IMR-90 (cell line): ENCODE measurements around the gene TDRKH. TPM values are rescaled to one million over a fixed set of nuclear protein-coding genes. Genes with fewer than 3 reads are reported as not detected.

ENCODE experiments used
- ATAC-seq: fragments of 200-7000 bp; cut with Tn5 transposase; 2 replicates; pipeline ENCODE4 v1.9.1; 2020; ENCODE audit warnings: low read depth, mild to moderate bottlenecking, moderate library complexity
- BruUV-seq: library from RNA; stranded (reverse); fragments of 400-500 nt; replicated peaks from 2 replicates; lab custom pipeline; 2021; lab: Mats Ljungman, UMichigan
- CTCF ChIA-PET: fragments of 300-600 bp; formaldehyde crosslinking; extraction: SDS; loops from one replicate; lab custom pipeline; 2021; ENCODE audit warnings: antibody characterized with exemption; lab: Yijun Ruan, JAX
- POLR2A ChIA-PET: fragments of 300-600 bp; sonication (Branson Sonifier 250); formaldehyde crosslinking; loops from one replicate; lab custom pipeline; 2022; ENCODE audit warnings: antibody characterized with exemption; ENCODE audit not compliant: unreplicated experiment; lab: Charles Lee
- DNase-seq: peaks from one replicate; pipeline ENCODE4 v3.0.0; 2013
- H2AFZ ChIP-seq: replicated peaks from 2 replicates; pipeline ENCODE3; 2013; ENCODE audit warnings: low read length, mild to moderate bottlenecking; ENCODE audit not compliant: poor library complexity
- H2AK5ac ChIP-seq: 2 replicates; pipeline ENCODE4 v1.6.1; 2013; ENCODE audit warnings: low read depth, low read length, inconsistent platforms
- H2AK9ac ChIP-seq: replicated peaks from 2 replicates; pipeline ENCODE3; 2013; ENCODE audit warnings: mild to moderate bottlenecking, low read depth, low read length, moderate library complexity; ENCODE audit not compliant: poor library complexity
- H2BK120ac ChIP-seq: 2 replicates; pipeline ENCODE4 v1.6.1; 2013; ENCODE audit warnings: low read depth, low read length, inconsistent platforms
- H2BK15ac ChIP-seq: 3 replicates; pipeline ENCODE4 v1.6.1; 2013; ENCODE audit warnings: low read depth, low read length, inconsistent platforms
- H2BK20ac ChIP-seq: 2 replicates; pipeline ENCODE4 v1.6.1; 2013; ENCODE audit warnings: low read depth, mild to moderate bottlenecking, inconsistent platforms, low read length, moderate library complexity
- H2BK5ac ChIP-seq: 2 replicates; pipeline ENCODE4 v1.6.1; 2013; ENCODE audit warnings: mild to moderate bottlenecking, low read depth, low read length, inconsistent platforms; ENCODE audit not compliant: poor library complexity, severe bottlenecking
- H3K14ac ChIP-seq: replicated peaks from 2 replicates; pipeline ENCODE4 v1.6.1; 2013; ENCODE audit warnings: low read depth, low read length, inconsistent platforms
- H3K18ac ChIP-seq: 2 replicates; pipeline ENCODE4 v1.6.1; 2013; ENCODE audit warnings: low read depth, low read length, control low read depth
- H3K23ac ChIP-seq: 2 replicates; pipeline ENCODE4 v1.6.1; 2013; ENCODE audit warnings: low read depth, low read length, inconsistent platforms
- H3K27ac ChIP-seq: 2 replicates; pipeline ENCODE4 v1.5.1; 2013; ENCODE audit warnings: mild to moderate bottlenecking, control low read depth, low read length; ENCODE audit not compliant: insufficient read depth
- H3K27me3 ChIP-seq: 2 replicates; pipeline ENCODE4 v1.6.1; 2013; ENCODE audit warnings: low read length; ENCODE audit not compliant: control insufficient read depth, insufficient read depth
- H3K36me3 ChIP-seq: 2 replicates; pipeline ENCODE4 v1.6.1; 2013; ENCODE audit warnings: low read length, mixed read lengths; ENCODE audit not compliant: control insufficient read depth, insufficient read depth
- H3K4ac ChIP-seq: 2 replicates; pipeline ENCODE4 v1.6.1; 2013; ENCODE audit warnings: low read depth, low read length, inconsistent platforms
- H3K4me1 ChIP-seq: 2 replicates; pipeline ENCODE4 v1.6.1; 2013; ENCODE audit warnings: low read length, mixed read lengths; ENCODE audit not compliant: control insufficient read depth, insufficient read depth
- H3K4me2 ChIP-seq: 2 replicates; pipeline ENCODE4 v1.6.1; 2013; ENCODE audit warnings: low read depth, mild to moderate bottlenecking, control low read depth, low read length, moderate library complexity
- H3K4me3 ChIP-seq: 2 replicates; pipeline ENCODE4 v1.5.1; 2013; ENCODE audit warnings: low read depth, mild to moderate bottlenecking, control low read depth, low read length, moderate library complexity; ENCODE audit not compliant: insufficient read depth
- H3K56ac ChIP-seq: 2 replicates; pipeline ENCODE4 v1.6.1; 2013; ENCODE audit warnings: low read length, inconsistent platforms; ENCODE audit not compliant: insufficient read depth; ENCODE audit errors: extremely low read depth
- H3K79me1 ChIP-seq, 2 experiments: 2 replicates each; pipeline ENCODE4 v1.6.1; 2013; ENCODE audit warnings: low read length in 2 of 2, inconsistent platforms in 1 of 2, low read depth in 1 of 2
- H3K9ac ChIP-seq: 2 replicates; pipeline ENCODE4 v1.6.1; 2013; ENCODE audit warnings: low read depth, low read length, control low read depth
- H3K9me1 ChIP-seq: 2 replicates; pipeline ENCODE4 v1.6.1; 2013; ENCODE audit warnings: low read length, inconsistent platforms; ENCODE audit not compliant: insufficient read depth
- H3K9me3 ChIP-seq: 2 replicates; pipeline ENCODE4 v1.6.1; 2013; ENCODE audit warnings: low read length; ENCODE audit not compliant: control insufficient read depth, insufficient read depth
- H4K20me1 ChIP-seq: 2 replicates; pipeline ENCODE4 v1.6.1; 2013; ENCODE audit warnings: low read length, inconsistent platforms; ENCODE audit not compliant: insufficient read depth
- H4K5ac ChIP-seq: 2 replicates; pipeline ENCODE4 v1.6.1; 2013; ENCODE audit warnings: mild to moderate bottlenecking, low read depth, low read length, control low read depth
- H4K8ac ChIP-seq, 2 experiments: 2 replicates each; pipeline ENCODE4 v1.6.1; 2013; ENCODE audit warnings: low read depth in 2 of 2, low read length in 2 of 2, control low read depth in 1 of 2, inconsistent platforms in 1 of 2
- H4K91ac ChIP-seq: 2 replicates; pipeline ENCODE4 v1.6.1; 2013; ENCODE audit warnings: low read depth, low read length, inconsistent platforms; ENCODE audit not compliant: insufficient read depth
- BHLHE40 ChIP-seq: fragments of 150-350 bp; IDR thresholded peaks from 2 replicates; pipeline ENCODE4 v1.6.1; 2016; ENCODE audit warnings: mild to moderate bottlenecking, low read depth, low read length
- CHD1 ChIP-seq: IDR thresholded peaks from 2 replicates; pipeline ENCODE4 v1.6.1; 2012; ENCODE audit warnings: low read depth, low read length, improper control_type of control experiment
- MXI1 ChIP-seq: IDR thresholded peaks from 2 replicates; pipeline ENCODE4 v1.6.1; 2012; ENCODE audit warnings: low read depth, mild to moderate bottlenecking, low read length, moderate library complexity, borderline replicate concordance
- NFE2L2 ChIP-seq: fragments of 150-350 bp; IDR thresholded peaks from 2 replicates; pipeline ENCODE4 v1.6.1; 2016; ENCODE audit warnings: low read depth, mild to moderate bottlenecking, low read length
- POLR2A ChIP-seq: IDR thresholded peaks from 2 replicates; pipeline ENCODE4 v1.6.1; 2012; ENCODE audit warnings: mild to moderate bottlenecking, low read depth, low read length
- RAD21 ChIP-seq: IDR thresholded peaks from 2 replicates; pipeline ENCODE4 v1.6.1; 2012; ENCODE audit warnings: low read length, improper control_type of control experiment
- RCOR1 ChIP-seq: IDR thresholded peaks from 2 replicates; pipeline ENCODE4 v1.6.1; 2012; ENCODE audit warnings: mild to moderate bottlenecking, low read length, improper control_type of control experiment; ENCODE audit not compliant: insufficient replicate concordance
- RFX5 ChIP-seq: IDR thresholded peaks from 2 replicates; pipeline ENCODE4 v1.8.0; 2012; ENCODE audit warnings: low read depth, mild to moderate bottlenecking, low read length, moderate library complexity
- WGBS, 2 experiments: methylation state at CpG; one replicate each; pipeline versions ENCODE4 v1.1.5 to v1.1.7; 2013; ENCODE audit warnings: missing lambda C conversion rate in 2 of 2; ENCODE audit not compliant: insufficient read length in 1 of 2; ENCODE audit errors: extremely low coverage in 2 of 2; 5-methylcytosine and 5-hydroxymethylcytosine counted together
- dilution Hi-C: fragments of 300-500 bp; cut with HindIII; formaldehyde crosslinking; loops from one replicate; pipeline ENCODE4 v1.14.3; 2018; ENCODE audit warnings: low sequenced_read_pairs; ENCODE audit not compliant: unreplicated experiment
- in situ Hi-C: fragments of 300-500 bp; cut with MboI; formaldehyde crosslinking; loops from 3 replicates; pipeline ENCODE4 v1.14.3; 2019; ENCODE audit warnings: low sequenced_read_pairs, inconsistent platforms, mixed read lengths
- intact Hi-C: fragments of 100-400 bp; cut with micrococcal nuclease; formaldehyde crosslinking; loops from 2 replicates; pipeline ENCODE4 v1.10.0; 2022
- polyA plus RNA-seq, 3 experiments: library from polyadenylated mRNA; depleted of rRNA; stranded (reverse); fragments of >200 nt; gene quantifications; 2 replicates each; pipeline ENCODE4 v1.2.3, GENCODE V29; 2012; ENCODE audit warnings: low replicate concordance in 1 of 3
- total RNA-seq: library from RNA; depleted of rRNA; stranded (reverse); fragments of >200 nt; gene quantifications from 2 replicates; pipeline ENCODE4 v1.2.3, GENCODE V29; 2012

TDRKH gene
- total and polyA plus RNA-seq, 2 of the 4 experiments (the other 2 are of a cell fraction) = 1.2 to 2.2 TPM

DNA sequence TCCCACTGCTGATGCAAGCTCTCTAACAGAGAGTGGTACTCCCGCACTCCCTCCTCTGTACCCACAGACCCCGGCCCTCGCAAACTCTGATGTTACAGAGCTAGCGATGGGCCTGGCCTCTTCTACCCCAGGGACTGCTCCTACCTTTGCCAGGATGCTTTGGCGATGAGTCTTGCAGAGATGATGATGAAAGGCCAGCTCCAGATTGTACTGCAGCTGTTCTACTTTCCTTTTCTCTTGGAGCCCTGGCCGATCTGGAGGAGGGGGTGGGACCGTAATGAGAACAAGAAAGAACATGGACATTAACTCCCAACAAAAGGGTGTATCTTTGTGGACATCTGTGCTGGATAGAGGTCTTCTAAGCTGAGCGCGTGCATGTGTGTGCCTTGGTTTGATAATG, 20.9 kb upstream of the TDRKH start:
- H3K4me2 ChIP-seq = no peak overlapping the region
- peak; percentile 2 for DNase-seq
- CTCF ChIA-PET = interaction anchor here (0.7 to 0.9 kb wide), 2 partner anchors 21 to 100 kb away, joined by 3 read pairs; partner anchors contain the start of gene TDRKH

More for the DNA sequence above, 20.9 kb upstream of the TDRKH start:
- Histone ChIP-seq H2AK9ac (no peak overlapping the region), H4K20me1 (no peaks in the 10 kb centered on the region), H2BK5ac (no peak overlapping the region), H3K9ac (no peak overlapping the region), H3K18ac (no peak overlapping the region), H3K4me3 (no peak overlapping the region), H3K9me1 (no peaks in the 10 kb centered on the region; the same call in 1 of the 2 replicates), H3K4ac (no peak overlapping the region), H3K23ac (no peak overlapping the region), H3K27ac (no peak overlapping the region), H3K36me3 (no peaks in the 10 kb centered on the region), H4K91ac (no peak overlapping the region), H3K4me1 (no peaks in the 10 kb centered on the region), H4K8ac (no peak overlapping the region), H3K9me3 (no peaks in the 10 kb centered on the region), H2BK20ac (no peak overlapping the region), H3K56ac (no peak overlapping the region), H2BK120ac (no peak overlapping the region), H2AK5ac (no peak overlapping the region), H3K27me3 (peaks cover 73% of the 10 kb centered on the region), H3K14ac (no peak overlapping the region), H2AFZ (no peak overlapping the region), H2BK15ac (no peak overlapping the region), H3K79me1 (no peaks in the 10 kb centered on the region), H4K5ac (no peak overlapping the region)
- dilution Hi-C loops (no loop called here), in situ Hi-C loops (no loop called here), intact Hi-C loops (no loop called here)
- BruUV-seq = no TSS peak
- no peak for ATAC-seq
- WGBS, 2 experiments = 67% methylated on average over 1 of the region's 9 CpGs; no CpG with 5 or more reads in 1 of the 2 experiments
- POLR2A ChIA-PET = no interaction called here
- TF ChIP-seq POLR2A = no peak
- TF ChIP-seq RFX5 = no peak
- TF ChIP-seq RAD21 = no peak
- TF ChIP-seq MXI1 = no peak
- TF ChIP-seq RCOR1 = no peak
- TF ChIP-seq BHLHE40 = no peak
- TF ChIP-seq CHD1 = no peak
- TF ChIP-seq NFE2L2 = no peak
